AG20443 (cell line): ENCODE measurements around the gene RBMS3.
A peak's percentile ranks its signal among the peaks of the same experiment; 100 is the strongest.
"Not testable (repeated sequence)": the region's sequence is repeated elsewhere in the genome, so short reads cannot be mapped to it uniquely, and the experiment has no call there.

ENCODE experiments used
- DNase-seq: peaks from one replicate; pipeline ENCODE4 v3.0.0; 2012; ENCODE audit warnings: low spot score, mixed read lengths

The RBMS3 gene

DNA sequence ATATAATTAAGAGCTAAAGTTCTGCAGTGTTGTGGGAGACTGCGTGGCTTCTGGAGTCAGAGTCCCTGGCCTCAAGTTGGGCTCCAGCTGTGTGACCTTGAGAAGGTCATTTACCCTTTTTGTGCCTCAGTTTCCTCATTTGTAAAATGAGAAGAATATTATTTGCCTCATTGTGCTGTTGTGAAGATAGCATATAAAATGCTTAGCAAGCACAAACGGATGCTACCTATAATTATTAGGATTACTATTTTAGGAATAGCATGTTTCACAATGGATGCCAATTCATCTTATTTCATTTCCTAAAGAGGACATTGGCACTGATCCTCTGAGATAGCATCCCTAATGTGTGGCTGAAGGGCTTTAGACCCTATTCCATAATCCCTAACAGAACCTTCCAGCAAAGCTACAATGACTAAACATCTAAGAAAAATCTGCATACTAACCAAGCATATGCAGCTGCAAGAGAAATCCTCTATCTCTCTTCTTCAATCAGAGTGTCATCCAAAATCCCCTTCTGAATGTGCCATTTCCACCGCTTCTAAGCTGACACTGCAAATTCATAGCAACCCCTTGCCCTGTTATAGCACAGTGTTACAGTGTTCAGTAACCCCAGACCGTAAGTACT is 148.3 kb downstream of the RBMS3 start:
- no peak for DNase-seq

DNA sequence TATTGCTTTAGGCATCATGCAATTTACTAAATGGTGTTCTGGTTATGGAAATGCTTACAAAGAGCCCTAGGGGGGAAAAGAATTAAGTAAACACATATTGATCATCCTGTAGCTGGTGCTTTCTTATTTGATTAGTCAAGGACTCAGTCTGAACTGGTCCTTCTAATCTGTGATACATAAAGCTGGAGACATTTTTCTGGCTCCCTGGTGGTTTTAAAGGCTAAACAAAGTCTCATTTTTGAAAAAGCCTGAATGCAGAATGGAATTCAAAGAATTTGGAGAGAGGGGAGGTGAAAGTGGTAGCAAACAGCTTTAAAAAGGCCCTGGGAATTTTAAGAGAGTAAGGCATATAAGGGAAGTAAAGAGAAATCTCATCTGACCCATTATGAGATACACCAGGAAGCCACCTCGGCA is 149.7 kb downstream of the RBMS3 start:
- DNase-seq = peak; percentile 36

DNA sequence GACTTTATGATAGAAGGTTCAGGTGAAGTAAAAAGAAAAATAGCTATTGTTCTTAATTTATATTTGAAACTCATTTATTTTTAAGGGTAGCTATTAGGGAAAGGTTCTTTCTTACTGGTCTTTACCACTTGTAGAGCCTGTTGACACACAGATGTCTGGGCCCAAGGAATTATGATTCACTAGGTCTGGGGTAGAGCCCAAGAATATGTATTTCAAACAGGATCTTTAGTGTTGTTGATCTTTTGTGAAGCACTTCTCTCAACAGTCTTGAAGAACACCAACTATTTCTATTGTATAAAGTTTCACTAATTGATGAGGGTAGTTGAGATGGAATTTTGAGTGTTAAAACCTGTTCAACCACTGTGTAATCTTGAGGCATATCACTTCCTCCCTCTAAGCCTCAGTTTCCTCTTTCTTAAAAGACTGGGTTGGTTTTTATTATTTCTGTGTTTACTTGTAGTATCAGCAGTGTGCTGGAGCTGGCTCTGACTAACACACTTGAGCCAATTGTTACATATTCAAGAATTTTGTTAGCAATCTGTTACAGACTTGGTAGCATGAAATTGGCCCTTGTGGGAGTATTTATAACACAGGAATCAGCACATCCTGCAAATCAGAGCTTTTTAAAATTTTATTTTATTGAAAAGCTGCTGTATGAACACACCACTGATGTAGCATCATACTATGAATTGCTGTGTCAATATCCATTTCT is 155.9 kb downstream of the RBMS3 start:
- no peak for DNase-seq

DNA sequence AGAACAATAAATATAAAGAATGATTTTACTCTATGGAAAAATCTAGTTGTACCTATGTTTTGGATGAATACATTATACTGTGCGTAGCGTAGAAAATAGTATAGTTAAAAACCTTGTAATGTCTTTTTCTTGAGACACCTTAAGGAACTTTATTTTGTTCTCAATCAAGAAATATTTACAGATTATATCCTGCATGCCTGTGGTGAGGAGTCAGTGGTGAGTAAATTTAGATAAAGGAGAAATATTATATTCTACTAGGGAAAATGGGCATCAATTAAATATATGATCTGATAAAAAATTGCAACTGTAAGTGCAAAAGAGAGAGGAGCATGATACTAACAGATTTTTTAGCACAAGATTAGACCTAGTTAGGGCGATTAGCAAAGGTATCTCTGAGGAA is 157.7 kb downstream of the RBMS3 start:
- DNase-seq = no peak

DNA sequence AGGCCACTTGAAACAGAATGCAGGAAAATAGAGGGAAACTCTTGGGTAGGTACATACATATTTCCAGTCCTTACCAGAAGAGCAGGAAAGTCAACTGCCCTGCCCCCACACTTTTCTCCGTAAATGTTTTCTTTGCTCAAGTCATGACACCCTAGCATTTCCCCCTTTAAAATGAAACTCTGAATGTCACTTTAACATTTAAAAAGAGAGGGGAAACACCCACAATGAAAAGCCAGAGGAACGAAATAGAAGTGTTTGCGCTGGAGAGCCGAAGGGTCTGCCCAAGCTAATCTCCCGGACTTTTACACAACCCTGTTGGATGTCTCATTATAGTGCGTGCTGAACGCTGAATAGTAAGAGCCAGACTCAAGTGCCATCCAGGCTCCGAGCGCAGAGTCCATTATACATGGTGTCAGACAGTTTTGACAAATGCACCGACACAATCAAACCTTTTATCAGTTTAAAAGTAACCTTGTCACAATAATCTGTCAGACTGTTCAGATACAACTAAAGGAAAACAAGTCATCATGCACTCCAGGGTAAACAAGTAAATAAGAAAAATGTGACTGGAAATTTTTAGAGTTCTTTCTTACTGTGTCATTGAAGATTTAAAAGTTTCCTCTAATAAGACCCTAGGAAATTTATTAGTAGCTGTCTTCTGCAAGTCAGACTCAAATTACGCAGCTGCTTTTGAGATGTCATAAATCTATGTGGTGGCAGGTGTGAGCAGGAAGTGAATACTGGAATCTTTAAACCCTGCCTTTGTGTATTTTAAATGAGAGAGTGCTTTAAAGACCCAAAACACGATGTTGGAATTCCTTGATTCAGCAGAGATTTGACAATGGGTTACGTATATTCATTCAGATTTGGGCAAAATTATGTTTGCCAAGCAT is 159.8 kb downstream of the RBMS3 start:
- no peak for DNase-seq

DNA sequence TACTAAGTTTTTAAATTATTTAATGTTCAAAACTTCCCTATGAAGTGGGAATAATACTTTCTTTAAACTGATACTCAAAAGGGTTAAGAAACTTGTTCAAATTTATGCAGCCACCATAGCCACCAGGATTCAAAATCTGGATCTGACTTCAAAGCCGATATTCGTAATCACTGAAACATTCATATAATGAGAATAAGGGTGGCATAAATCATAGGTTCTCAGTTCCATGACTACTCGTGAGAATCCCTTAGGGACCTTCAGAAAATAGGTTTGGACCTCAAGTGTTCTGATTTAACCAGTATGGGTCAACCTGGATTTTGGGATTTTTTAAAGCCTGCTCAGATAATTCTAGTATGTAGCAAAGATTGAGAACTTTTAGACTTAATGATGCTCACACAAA is 160.6 kb downstream of the RBMS3 start:
- no peak for DNase-seq

DNA sequence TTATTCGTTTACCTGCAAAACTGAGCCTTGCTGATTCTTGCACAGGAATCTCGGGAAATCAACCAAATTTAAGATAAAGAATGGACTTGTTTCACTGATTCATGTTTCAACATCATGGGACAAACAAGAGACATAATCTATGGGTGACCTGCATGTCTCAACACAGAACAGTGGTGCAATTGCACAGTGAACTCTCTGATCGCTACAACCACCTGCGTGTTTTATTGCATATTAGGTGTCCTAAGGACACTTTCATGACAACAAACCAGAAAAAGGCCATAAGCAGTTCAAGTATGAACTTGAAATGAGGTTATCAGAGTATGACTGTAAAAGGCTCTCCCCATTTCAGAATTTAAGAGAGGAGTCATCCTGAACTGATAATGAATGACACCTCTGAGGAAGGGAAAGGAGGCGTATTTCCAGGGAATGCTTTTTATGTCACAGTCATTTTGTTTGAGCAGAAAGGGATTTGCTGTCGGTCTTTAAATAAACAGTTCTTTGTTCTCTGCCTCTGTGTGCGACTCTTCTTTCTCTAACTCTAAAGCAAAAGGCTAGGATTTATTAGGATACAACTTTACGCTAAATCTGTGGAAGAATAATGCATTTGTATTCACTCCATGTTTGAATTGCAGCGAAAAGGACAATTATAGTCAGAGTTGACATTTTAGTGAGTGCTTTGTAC is 167.2 kb downstream of the RBMS3 start:
- no peak for DNase-seq

DNA sequence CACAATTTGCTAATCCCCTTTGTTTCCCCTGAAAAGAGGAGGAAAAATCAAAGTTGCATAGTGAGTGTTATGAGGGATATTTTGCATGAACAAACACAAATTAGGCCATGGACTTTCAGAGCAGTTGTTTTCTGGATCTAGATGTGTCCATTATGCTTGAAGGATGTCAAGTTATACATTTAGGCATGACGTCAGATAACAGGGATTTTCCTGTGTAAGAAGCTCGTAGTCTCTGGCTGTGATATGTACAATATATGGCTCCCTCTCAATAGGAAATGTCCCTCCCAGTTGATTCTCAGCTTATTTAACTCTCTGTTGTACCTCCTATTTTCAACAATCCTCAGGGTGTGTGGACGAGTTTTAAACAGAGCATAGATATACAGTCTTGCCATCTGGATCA is 171.0 kb downstream of the RBMS3 start:
- DNase-seq = no peak

DNA sequence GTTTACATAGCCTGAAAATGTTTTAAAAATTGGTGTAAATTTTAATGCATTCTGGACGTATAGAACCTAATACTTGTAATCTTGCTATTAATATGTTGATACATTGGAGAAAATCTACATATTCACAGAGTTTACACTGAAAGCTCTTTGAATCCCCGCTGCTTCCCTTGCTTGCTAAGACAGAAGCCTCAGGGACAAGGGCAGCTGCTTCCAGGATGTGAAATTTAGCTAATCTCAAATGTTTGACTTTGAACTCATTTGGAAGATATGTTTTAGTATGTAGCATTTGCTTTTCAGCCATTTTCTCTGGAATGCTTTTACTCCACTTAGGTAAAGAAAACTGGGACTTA is 172.0 kb downstream of the RBMS3 start:
- DNase-seq = no peak

DNA sequence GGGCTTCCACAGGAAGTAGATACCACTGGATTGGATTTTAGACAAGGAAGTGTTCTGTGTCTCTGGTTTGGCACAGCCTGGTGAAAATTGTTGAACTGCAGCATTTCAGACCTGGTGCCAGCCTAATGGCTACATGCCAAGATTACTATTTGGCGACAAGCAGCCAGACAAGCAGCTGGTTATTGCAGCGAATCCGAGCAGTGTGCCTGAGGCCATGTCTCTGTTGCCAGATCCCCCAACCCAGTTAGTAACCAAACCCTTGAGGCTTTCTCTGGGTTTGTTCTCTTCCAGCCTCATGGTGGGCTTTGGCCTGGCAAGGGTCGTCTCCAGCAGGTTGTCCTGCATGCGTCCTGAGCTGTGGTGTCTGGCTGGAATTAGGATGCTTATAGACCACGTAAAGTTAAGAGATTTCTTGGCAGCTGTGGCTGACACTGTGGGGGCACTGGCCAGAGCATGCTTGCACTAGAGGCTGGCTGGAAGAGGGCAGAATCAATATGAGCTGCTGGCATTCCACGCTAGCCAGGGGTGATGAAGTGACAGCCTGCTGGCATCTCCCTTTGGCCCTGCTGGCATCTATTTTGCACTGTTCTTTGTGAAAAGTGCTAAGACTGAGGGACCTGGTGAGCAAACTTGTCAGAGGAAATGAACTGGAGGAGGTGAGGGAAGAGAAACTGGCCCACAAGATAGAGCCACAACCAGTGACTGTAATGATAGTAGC is 172.6 kb downstream of the RBMS3 start:
- DNase-seq = no peak

DNA sequence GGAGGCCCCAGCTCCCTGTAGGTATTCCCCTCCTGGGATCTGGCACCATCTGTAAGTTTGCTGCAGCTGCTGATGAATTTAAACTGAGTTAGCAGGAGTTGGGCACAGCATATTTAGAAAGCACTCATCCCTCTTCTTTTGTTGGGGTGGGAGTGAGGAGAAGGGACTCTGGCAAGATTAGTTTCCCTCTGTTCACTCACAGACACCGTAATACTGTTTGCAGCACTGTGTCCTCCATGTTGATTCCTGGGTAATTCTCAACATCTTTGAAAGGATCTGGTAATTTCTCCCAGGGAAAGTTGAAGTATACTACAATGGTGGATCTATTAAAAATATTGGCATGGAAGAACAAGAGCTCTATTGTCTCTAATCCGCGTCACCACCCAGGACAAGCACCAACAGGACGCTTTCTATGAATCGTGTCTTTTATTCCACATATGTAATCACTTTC is 173.3 kb downstream of the RBMS3 start:
- DNase-seq = no peak

DNA sequence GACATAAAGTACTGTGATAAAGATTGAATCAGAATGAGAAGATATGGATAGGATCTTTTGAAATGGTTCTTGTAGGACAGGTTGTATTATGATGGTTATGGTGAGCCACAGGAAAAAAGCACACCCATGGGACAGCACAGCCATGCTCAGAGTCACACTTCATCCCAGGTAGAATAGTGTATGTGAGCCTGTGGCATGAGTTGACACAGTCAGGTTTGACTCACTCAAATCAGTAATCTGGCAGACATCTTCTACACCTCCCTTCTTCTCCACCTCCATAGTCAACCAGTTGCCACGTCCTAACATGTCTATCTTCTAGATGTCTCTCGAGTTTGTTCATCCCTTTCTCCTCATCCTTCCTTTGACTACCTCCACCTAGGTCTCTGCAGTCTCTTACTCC is 176.0 kb downstream of the RBMS3 start:
- no peak for DNase-seq

DNA sequence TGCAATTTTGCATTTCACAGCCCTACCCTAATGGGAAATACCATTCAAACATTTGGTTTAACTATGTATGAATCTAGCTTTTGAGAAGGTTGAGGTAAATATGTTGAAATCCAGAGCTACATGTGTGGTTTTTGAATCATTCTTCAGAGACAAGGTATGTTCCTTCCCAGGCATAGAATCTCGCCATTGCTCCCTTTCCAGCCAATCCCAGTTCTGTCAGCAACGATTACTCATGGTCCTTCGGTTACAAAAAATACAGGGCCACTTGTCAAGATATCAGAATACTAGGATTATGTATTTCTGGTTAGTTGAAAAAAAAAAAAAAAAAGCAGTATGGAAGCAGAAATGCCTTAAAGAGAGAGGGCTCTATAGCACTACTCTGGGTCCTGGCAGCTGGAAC is 182.4 kb downstream of the RBMS3 start:
- DNase-seq = no peak

DNA sequence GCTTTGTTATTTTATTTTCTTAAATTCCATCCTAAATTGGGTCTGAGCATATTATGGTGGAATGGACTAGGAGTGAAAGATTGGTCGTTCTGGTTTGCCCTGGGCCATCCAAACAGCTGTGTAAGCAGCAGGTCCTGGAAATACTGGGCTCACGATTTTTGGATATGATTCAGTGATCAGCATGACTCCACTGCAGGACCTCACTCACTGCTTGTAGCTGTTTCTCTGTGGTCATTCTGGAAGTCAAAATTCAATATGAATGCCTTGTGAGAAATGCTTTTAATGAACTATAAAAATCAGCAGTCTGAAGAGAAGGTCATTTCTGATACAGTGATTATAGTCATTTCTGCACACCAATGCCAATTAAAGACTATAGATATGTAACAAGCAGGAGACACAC is 185.0 kb downstream of the RBMS3 start:
- peak; percentile 73 for DNase-seq

DNA sequence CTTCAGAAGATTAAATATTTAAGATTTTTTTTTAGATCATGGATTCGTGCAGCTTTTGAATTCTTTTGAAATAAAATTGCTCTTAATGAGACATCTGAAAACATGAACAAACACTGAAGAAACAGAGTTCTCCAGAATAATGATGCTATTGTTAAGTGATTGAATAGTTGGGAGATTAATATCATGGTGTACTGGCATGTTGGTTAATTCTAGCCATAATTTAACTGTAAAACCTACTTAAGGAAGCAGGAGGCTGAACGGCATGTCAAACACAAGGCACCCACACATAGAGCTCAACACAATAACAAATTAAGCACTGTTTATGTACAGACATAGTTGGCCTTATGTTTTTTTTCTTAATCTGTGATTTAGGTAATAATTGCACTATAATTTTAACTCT is 185.6 kb downstream of the RBMS3 start:
- DNase-seq = no peak

DNA sequence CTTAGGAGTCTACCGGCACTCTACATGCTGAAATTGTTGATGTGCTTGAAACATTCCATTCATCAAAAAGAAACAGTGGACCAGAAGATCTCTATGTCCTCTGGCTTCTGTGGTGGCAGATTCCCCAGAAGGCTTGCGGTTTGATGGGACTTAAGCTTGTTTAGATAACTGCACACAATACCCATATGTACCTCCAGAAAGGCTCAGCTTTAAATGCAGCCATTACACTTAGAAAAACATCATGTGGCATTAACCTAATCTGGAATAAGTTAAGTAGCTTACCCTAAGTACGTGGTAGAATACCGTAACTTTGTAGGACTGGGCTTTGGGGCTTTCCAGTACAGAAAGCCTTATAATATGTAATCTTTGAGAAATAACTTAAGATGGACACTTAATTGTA is 187.3 kb downstream of the RBMS3 start:
- DNase-seq = no peak

DNA sequence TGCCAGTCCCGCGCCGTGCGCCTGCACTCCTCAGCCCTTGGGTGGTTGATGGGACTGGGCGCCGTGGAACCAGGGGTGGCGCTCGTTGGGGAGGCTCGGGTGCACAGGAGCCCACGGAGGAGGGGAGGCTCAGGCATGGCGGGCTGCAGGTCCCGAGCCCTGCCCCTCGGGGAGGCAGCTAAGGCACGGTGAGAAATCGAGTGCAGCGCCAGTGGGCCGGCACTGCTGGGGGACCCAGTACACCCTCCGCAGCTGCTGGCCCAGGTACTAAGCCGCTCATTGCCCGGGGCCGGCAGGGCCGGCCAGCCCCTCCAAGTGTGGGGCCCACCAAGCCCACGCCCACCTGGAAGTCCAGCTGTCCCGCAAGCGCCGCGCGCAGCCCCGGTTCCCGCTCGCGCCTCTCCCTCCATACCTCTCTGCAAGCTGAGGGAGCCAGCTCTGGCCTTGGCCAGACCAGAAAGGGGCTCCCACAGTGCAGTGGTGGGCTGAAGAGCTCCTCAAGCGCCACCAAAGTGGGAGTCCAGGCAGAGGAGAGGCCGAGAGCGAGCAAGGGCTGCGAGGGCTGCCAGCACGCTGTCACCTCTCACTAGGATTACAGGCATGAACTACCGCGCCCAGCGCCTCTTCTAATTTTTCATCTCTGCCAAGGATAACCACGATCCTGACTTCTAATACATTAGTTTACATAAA is 192.8 kb downstream of the RBMS3 start:
- DNase-seq = not testable (repeated sequence)

DNA sequence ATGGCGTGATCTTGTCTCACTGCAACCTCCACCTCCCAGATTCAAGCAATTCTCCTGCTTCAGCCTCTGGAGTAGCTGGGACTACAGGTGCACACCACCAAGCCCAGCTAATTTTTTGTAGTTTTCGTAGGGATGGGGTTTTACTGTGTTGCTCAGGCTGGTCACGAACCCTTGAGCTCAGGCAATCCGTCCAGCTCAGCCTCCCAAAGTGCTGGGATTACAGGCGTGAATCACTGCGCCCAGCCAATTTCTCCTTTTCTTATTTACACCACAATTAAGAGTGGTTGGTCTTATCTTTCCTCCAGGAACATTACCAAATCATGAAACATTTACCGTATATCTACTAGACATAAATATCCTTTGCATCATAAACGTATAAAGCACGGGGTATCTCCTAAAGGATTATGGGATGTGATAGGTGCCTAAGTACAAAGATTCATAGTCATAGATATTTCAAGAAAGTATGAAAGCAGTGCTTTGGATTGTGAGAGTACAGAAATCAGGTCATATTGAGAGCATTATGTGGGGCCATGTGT is 194.5 kb downstream of the RBMS3 start:
- DNase-seq = no peak

DNA sequence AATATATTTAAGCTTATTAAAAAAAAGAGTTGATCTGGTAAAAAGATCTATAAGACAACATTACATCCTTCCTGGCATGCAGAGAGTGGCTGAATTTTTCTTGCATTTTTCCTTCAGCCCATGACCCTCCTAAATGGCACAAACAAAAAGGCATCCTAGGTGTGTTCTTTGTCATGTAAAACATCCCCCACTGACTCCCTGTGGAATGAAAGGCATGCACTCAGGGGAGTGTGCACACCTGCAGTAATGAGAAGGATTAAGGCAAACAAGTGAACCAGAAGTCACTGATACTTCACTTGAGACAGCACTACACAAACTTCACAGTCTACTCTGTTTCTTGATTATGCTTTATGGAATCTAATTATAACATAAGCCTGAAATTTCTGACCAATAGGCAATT is 195.0 kb downstream of the RBMS3 start:
- DNase-seq = no peak

DNA sequence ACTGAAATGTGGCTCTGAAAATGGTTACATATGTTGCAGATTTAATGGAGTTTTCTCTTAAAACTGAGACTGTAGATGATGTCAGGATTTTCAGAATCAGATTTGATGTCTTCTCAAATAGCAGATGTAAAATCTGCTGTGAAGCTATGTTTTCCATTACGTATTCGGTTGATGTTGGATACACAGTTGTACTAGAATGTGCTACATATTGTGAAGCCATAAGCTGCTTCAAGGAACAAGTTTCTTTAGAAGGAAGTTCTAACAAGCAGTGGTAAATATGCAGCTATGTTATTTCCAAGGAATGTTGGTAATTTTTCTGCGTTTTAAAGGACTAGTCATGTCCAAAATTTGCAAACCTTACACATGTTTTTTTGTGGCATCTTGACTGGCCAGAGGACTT is 197.7 kb downstream of the RBMS3 start:
- DNase-seq = peak; percentile 32

DNA sequence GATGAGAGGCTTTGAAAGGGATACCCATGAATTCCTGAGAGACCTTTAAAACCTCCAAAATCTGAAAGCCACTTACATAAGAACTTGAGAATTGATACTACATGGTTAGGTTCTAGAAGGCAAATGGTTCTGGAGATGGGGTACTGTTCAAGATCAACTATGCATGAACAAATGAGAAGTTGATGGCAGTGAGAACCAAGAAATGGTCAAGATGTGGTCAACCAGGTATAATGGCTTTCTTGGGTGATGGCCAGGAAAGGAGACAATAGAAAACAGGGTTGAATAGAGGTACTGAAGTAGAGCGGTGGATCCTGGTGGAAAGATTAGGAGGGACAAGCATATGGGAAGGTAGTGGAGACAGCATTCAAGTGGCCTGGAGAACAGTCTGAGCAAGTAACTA is 200.4 kb downstream of the RBMS3 start:
- no peak for DNase-seq
